AG09309 (cell line): ENCODE data around the gene SLF2.
A peak's percentile ranks its signal among the peaks of the same experiment; 100 is the strongest.

ENCODE experiments used
- DNase-seq: peaks from one replicate; pipeline ENCODE4 v3.0.0-alpha.2; 2010; ENCODE audit warnings: low read depth
- H3K4me3 ChIP-seq: 2 replicates; pipeline ENCODE4 v1.5.1; 2011; ENCODE audit warnings: mild to moderate bottlenecking, low read depth, low read length, moderate library complexity; ENCODE audit not compliant: control insufficient read depth
- CTCF ChIP-seq: IDR thresholded peaks from 2 replicates; pipeline ENCODE4 v1.5.1; 2011; ENCODE audit warnings: mild to moderate bottlenecking, low read depth, low read length, inconsistent platforms; ENCODE audit not compliant: insufficient read depth, control insufficient read depth; ENCODE audit errors: missing control alignments

The SLF2 gene

GRCh38 chr10:100866575-100867098, 46.1 kb upstream of the SLF2 start:
- no peak for DNase-seq
- TF ChIP-seq CTCF = no peak
- H3K4me3 ChIP-seq = no peak overlapping the region

GRCh38 chr10:100867261-100867963, 45.4 kb upstream of the SLF2 start:
- no peak overlapping the region for H3K4me3 ChIP-seq
- DNase-seq = no peak
- TF ChIP-seq CTCF = no peak

- TF ChIP-seq CTCF = no peak
- no peak overlapping the region for H3K4me3 ChIP-seq
- DNase-seq = no peak
Observed at GRCh38 chr10:100868382-100868781, 44.4 kb upstream of the SLF2 start.

- DNase-seq = no peak
- no peak overlapping the region for H3K4me3 ChIP-seq
- TF ChIP-seq CTCF = no peak
Observed at GRCh38 chr10:100869399-100869798, 43.4 kb upstream of the SLF2 start.

- TF ChIP-seq CTCF = peak; percentile 69
- no peak for DNase-seq
- H3K4me3 ChIP-seq = no peak overlapping the region
Observed at GRCh38 chr10:100872034-100872791, 40.5 kb upstream of the SLF2 start.

- H3K4me3 ChIP-seq = no peak overlapping the region
- TF ChIP-seq CTCF = no peak
- DNase-seq = no peak
Observed at GRCh38 chr10:100873146-100873826, 39.5 kb upstream of the SLF2 start.
